HL-60 (cell line): ENCODE measurements around the gene SYNJ1.
"Not testable (repeated sequence)": the region's sequence is repeated elsewhere in the genome, so short reads cannot be mapped to it uniquely, and the experiment has no call there.

Experiments
- DNase-seq, 2 experiments: peaks; one replicate each; pipeline ENCODE4 v3.0.0-alpha.2; 2010 to 2020; ENCODE audit warnings: low read depth in 1 of 2, low spot score in 1 of 2
- H3K27ac ChIP-seq: fragments of 250-450 bp; sonication (Bioruptor Pico); replicated peaks from 2 replicates; pipeline ENCODE4 v1.5.1; 2020; ENCODE audit warnings: mild to moderate bottlenecking, moderate library complexity
- H3K27me3 ChIP-seq: fragments of 250-450 bp; sonication (Bioruptor Pico); 2 replicates; pipeline ENCODE4 v1.5.1; 2021; ENCODE audit warnings: mild to moderate bottlenecking, moderate library complexity; ENCODE audit not compliant: insufficient read depth, poor library complexity, severe bottlenecking
- H3K4me3 ChIP-seq: replicated peaks from 2 replicates; pipeline ENCODE4 v1.5.1; 2011; ENCODE audit warnings: mild to moderate bottlenecking, control low read depth, low read length; ENCODE audit not compliant: insufficient read depth
- GABPA ChIP-seq: IDR thresholded peaks from 2 replicates; pipeline ENCODE4 v1.6.1; 2012; ENCODE audit warnings: low read depth
- POLR2AphosphoS5 ChIP-seq: IDR thresholded peaks from 2 replicates; pipeline ENCODE4 v1.6.1; 2012; ENCODE audit warnings: low read depth
- SPI1 ChIP-seq: IDR thresholded peaks from 2 replicates; pipeline ENCODE4 v1.6.1; 2012; ENCODE audit warnings: low read depth, mild to moderate bottlenecking, borderline replicate concordance
- long read RNA-seq: library from polyadenylated mRNA; unstranded; transcript quantifications from one replicate; pipeline ENCODE4 v2.0.0, GENCODE V29; 2020
- TF ChIP-seq, protein P1 (sequence below): IDR thresholded peaks from one replicate; pipeline ENCODE4 v1.5.1; 2011; ENCODE audit warnings: low read length, control low read depth, inconsistent platforms; ENCODE audit not compliant: insufficient read depth
- TF ChIP-seq, protein P2 (sequence below): IDR thresholded peaks from 2 replicates; pipeline ENCODE4 v1.6.1; 2012; ENCODE audit warnings: low read depth; ENCODE audit not compliant: insufficient replicate concordance

Gene SYNJ1, protein sequence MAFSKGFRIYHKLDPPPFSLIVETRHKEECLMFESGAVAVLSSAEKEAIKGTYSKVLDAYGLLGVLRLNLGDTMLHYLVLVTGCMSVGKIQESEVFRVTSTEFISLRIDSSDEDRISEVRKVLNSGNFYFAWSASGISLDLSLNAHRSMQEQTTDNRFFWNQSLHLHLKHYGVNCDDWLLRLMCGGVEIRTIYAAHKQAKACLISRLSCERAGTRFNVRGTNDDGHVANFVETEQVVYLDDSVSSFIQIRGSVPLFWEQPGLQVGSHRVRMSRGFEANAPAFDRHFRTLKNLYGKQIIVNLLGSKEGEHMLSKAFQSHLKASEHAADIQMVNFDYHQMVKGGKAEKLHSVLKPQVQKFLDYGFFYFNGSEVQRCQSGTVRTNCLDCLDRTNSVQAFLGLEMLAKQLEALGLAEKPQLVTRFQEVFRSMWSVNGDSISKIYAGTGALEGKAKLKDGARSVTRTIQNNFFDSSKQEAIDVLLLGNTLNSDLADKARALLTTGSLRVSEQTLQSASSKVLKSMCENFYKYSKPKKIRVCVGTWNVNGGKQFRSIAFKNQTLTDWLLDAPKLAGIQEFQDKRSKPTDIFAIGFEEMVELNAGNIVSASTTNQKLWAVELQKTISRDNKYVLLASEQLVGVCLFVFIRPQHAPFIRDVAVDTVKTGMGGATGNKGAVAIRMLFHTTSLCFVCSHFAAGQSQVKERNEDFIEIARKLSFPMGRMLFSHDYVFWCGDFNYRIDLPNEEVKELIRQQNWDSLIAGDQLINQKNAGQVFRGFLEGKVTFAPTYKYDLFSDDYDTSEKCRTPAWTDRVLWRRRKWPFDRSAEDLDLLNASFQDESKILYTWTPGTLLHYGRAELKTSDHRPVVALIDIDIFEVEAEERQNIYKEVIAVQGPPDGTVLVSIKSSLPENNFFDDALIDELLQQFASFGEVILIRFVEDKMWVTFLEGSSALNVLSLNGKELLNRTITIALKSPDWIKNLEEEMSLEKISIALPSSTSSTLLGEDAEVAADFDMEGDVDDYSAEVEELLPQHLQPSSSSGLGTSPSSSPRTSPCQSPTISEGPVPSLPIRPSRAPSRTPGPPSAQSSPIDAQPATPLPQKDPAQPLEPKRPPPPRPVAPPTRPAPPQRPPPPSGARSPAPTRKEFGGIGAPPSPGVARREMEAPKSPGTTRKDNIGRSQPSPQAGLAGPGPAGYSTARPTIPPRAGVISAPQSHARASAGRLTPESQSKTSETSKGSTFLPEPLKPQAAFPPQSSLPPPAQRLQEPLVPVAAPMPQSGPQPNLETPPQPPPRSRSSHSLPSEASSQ (N-terminal part only)
- long read RNA-seq, partial matches to known transcripts, result 4 of 14 reads
- long read RNA-seq, other reads (novel, unspliced or antisense), result 8 of 14 reads

DNA sequence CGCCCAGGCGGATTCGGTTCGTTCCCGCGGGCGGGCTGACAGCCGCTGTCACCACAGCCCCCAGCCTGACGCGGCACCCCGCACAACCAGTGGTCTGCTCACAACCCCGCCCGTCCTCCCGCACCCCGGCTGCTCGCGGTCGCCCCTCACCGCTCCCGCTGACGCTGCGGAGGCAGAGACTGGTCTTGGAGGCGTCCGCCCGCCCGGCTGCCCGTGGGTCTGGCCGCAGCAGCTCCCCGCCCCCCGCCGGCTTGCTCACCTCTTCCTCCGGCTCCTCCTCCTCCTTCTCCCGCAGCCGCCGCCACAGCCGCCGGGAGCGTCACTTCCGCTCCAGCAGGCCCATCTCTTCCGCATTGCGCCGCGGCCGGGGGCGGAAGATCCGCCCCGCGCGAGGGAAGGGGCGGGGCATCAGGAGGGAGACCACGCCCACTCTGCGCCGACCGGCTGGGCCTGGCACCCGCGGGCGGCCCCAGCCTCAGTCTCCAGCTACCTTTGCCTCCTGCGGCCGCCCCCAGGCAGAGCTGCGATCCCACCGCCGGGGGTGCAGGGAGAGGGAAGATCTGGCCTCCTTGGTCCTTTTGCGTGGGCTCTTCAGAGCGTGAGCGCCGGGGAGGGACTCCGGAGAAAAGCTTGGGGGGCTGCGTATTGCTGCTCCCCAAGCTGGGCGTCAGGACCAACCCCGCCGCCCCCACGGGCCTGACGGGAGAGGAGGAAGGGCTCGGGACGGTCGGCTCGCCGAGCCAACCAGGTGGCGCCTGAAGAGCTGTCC, at the start of gene SYNJ1:
SYNJ1 (minus strand) TSS at position 327 of the 769 bp plus-strand sequence. CDS start 1,118 bp downstream, outside the sequence.
- no peaks in the 10 kb centered on the region for H3K27me3 ChIP-seq
- peak; percentile 76 to 94 for DNase-seq
- H3K27ac ChIP-seq, result peak within 1 kb of the TSS; percentile 87
- peak; percentile 87 for TF ChIP-seq SPI1
- TF ChIP-seq, protein P1, sequence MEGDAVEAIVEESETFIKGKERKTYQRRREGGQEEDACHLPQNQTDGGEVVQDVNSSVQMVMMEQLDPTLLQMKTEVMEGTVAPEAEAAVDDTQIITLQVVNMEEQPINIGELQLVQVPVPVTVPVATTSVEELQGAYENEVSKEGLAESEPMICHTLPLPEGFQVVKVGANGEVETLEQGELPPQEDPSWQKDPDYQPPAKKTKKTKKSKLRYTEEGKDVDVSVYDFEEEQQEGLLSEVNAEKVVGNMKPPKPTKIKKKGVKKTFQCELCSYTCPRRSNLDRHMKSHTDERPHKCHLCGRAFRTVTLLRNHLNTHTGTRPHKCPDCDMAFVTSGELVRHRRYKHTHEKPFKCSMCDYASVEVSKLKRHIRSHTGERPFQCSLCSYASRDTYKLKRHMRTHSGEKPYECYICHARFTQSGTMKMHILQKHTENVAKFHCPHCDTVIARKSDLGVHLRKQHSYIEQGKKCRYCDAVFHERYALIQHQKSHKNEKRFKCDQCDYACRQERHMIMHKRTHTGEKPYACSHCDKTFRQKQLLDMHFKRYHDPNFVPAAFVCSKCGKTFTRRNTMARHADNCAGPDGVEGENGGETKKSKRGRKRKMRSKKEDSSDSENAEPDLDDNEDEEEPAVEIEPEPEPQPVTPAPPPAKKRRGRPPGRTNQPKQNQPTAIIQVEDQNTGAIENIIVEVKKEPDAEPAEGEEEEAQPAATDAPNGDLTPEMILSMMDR, result no peak
- TF ChIP-seq GABPA, result peak; percentile 79
- TF ChIP-seq POLR2AphosphoS5, result peak; percentile 56; the same call in 1 of the 2 replicates
- TF ChIP-seq, protein P2, sequence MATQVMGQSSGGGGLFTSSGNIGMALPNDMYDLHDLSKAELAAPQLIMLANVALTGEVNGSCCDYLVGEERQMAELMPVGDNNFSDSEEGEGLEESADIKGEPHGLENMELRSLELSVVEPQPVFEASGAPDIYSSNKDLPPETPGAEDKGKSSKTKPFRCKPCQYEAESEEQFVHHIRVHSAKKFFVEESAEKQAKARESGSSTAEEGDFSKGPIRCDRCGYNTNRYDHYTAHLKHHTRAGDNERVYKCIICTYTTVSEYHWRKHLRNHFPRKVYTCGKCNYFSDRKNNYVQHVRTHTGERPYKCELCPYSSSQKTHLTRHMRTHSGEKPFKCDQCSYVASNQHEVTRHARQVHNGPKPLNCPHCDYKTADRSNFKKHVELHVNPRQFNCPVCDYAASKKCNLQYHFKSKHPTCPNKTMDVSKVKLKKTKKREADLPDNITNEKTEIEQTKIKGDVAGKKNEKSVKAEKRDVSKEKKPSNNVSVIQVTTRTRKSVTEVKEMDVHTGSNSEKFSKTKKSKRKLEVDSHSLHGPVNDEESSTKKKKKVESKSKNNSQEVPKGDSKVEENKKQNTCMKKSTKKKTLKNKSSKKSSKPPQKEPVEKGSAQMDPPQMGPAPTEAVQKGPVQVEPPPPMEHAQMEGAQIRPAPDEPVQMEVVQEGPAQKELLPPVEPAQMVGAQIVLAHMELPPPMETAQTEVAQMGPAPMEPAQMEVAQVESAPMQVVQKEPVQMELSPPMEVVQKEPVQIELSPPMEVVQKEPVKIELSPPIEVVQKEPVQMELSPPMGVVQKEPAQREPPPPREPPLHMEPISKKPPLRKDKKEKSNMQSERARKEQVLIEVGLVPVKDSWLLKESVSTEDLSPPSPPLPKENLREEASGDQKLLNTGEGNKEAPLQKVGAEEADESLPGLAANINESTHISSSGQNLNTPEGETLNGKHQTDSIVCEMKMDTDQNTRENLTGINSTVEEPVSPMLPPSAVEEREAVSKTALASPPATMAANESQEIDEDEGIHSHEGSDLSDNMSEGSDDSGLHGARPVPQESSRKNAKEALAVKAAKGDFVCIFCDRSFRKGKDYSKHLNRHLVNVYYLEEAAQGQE, result peak; percentile 99
- peak within 1 kb of the TSS; percentile 99 for H3K4me3 ChIP-seq

DNA sequence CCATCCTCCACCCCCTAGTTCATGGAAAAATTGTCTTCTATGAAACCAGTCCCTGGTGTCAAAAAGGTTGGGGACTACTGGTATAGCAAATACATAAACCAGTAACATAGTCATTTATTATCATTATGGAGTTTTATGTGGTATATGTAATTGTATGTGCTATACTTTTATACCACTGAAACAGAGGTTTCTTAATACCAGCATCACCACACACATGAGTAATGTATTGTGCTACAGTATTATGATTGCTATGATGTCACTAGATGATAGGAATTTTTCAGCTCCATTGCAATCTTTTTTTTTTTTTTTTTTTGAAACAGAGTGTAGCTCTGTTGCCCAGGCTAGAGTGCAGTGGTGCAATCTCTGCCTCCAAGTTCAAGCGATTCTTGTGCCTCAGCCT, 49.5 kb upstream of the SYNJ1 start:
- Histone ChIP-seq H3K27ac (no peak overlapping the region), H3K27me3 (no peaks in the 10 kb centered on the region), H3K4me3 (no peak overlapping the region)
- TF ChIP-seq, protein P1, result no peak
- TF ChIP-seq POLR2AphosphoS5 (no peak), SPI1 (no peak), GABPA (no peak)
- TF ChIP-seq, protein P2, result no peak
- no peak for DNase-seq

DNA sequence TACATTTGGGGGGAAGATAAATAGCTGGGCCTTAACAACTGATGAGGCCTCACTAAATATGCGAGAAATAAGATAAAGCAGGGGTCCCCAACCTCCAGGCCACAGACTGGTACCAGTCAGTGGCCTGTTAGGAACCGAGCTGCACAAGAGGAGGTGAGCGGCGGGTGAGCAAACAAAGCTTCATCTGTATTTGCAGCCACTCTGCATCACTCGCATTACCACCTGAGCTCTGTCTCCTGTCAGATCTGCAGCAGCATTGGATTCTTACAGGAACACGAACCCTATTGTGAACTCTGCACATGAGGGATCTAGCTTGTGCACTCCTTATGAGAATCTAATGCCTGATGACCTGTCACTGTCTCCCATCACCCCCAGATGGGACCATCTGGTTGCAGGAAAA, 48.9 kb upstream of the SYNJ1 start:
- Histone ChIP-seq H3K27ac (no peak overlapping the region), H3K27me3 (no peaks in the 10 kb centered on the region), H3K4me3 (no peak overlapping the region)
- no peak for TF ChIP-seq SPI1
- TF ChIP-seq, protein P1, result no peak
- TF ChIP-seq, protein P2, result no peak
- no peak for TF ChIP-seq GABPA
- DNase-seq, result no peak

DNA sequence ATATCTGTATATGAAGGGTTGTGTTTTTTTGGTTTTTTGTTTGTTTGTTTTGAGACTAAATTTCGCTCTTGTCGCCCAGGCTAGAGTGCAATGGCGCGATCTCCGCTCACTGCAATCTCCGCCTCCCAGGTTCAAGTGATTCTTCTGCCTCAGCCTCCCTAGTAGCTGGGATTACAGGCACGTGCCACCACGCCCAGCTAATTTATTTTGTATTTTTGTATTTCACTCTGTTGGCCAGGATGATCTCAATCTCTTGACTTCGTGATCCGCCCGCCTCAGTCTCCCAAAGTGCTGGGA, 45.2 kb upstream of the SYNJ1 start:
- Histone ChIP-seq H3K27ac (peak overlapping the region; percentile 91), H3K4me3 (peak overlapping the region; percentile 40)
- not testable (repeated sequence) for DNase-seq, H3K27me3 ChIP-seq
